IMR-90 (cell line): ENCODE results near the gene TNS2. TPM values are rescaled to one million over a fixed set of nuclear protein-coding genes. Genes with fewer than 3 reads are reported as not detected.

Experiments
- ATAC-seq: fragments of 200-7000 bp; cut with Tn5 transposase; 2 replicates; pipeline ENCODE4 v1.9.1; 2020; ENCODE audit warnings: low read depth, mild to moderate bottlenecking, moderate library complexity
- BruUV-seq: library from RNA; stranded (reverse); fragments of 400-500 nt; replicated peaks from 2 replicates; lab custom pipeline; 2021; lab: Mats Ljungman, UMichigan
- CTCF ChIA-PET: fragments of 300-600 bp; formaldehyde crosslinking; extraction: SDS; loops from one replicate; lab custom pipeline; 2021; ENCODE audit warnings: antibody characterized with exemption; lab: Yijun Ruan, JAX
- POLR2A ChIA-PET: fragments of 300-600 bp; sonication (Branson Sonifier 250); formaldehyde crosslinking; loops from one replicate; lab custom pipeline; 2022; ENCODE audit warnings: antibody characterized with exemption; ENCODE audit not compliant: unreplicated experiment; lab: Charles Lee
- DNase-seq: peaks from one replicate; pipeline ENCODE4 v3.0.0; 2013
- H2AFZ ChIP-seq: replicated peaks from 2 replicates; pipeline ENCODE3; 2013; ENCODE audit warnings: low read length, mild to moderate bottlenecking; ENCODE audit not compliant: poor library complexity
- H2AK5ac ChIP-seq: 2 replicates; pipeline ENCODE4 v1.6.1; 2013; ENCODE audit warnings: low read depth, low read length, inconsistent platforms
- H2AK9ac ChIP-seq: replicated peaks from 2 replicates; pipeline ENCODE3; 2013; ENCODE audit warnings: mild to moderate bottlenecking, low read depth, low read length, moderate library complexity; ENCODE audit not compliant: poor library complexity
- H2BK120ac ChIP-seq: 2 replicates; pipeline ENCODE4 v1.6.1; 2013; ENCODE audit warnings: low read depth, low read length, inconsistent platforms
- H2BK15ac ChIP-seq: 3 replicates; pipeline ENCODE4 v1.6.1; 2013; ENCODE audit warnings: low read depth, low read length, inconsistent platforms
- H2BK20ac ChIP-seq: 2 replicates; pipeline ENCODE4 v1.6.1; 2013; ENCODE audit warnings: low read depth, mild to moderate bottlenecking, inconsistent platforms, low read length, moderate library complexity
- H2BK5ac ChIP-seq: 2 replicates; pipeline ENCODE4 v1.6.1; 2013; ENCODE audit warnings: mild to moderate bottlenecking, low read depth, low read length, inconsistent platforms; ENCODE audit not compliant: poor library complexity, severe bottlenecking
- H3K14ac ChIP-seq: replicated peaks from 2 replicates; pipeline ENCODE4 v1.6.1; 2013; ENCODE audit warnings: low read depth, low read length, inconsistent platforms
- H3K18ac ChIP-seq: 2 replicates; pipeline ENCODE4 v1.6.1; 2013; ENCODE audit warnings: low read depth, low read length, control low read depth
- H3K23ac ChIP-seq: 2 replicates; pipeline ENCODE4 v1.6.1; 2013; ENCODE audit warnings: low read depth, low read length, inconsistent platforms
- H3K27ac ChIP-seq: 2 replicates; pipeline ENCODE4 v1.5.1; 2013; ENCODE audit warnings: mild to moderate bottlenecking, control low read depth, low read length; ENCODE audit not compliant: insufficient read depth
- H3K27me3 ChIP-seq: 2 replicates; pipeline ENCODE4 v1.6.1; 2013; ENCODE audit warnings: low read length; ENCODE audit not compliant: control insufficient read depth, insufficient read depth
- H3K36me3 ChIP-seq: 2 replicates; pipeline ENCODE4 v1.6.1; 2013; ENCODE audit warnings: low read length, mixed read lengths; ENCODE audit not compliant: control insufficient read depth, insufficient read depth
- H3K4ac ChIP-seq: 2 replicates; pipeline ENCODE4 v1.6.1; 2013; ENCODE audit warnings: low read depth, low read length, inconsistent platforms
- H3K4me1 ChIP-seq: 2 replicates; pipeline ENCODE4 v1.6.1; 2013; ENCODE audit warnings: low read length, mixed read lengths; ENCODE audit not compliant: control insufficient read depth, insufficient read depth
- H3K4me2 ChIP-seq: 2 replicates; pipeline ENCODE4 v1.6.1; 2013; ENCODE audit warnings: low read depth, mild to moderate bottlenecking, control low read depth, low read length, moderate library complexity
- H3K4me3 ChIP-seq: 2 replicates; pipeline ENCODE4 v1.5.1; 2013; ENCODE audit warnings: low read depth, mild to moderate bottlenecking, control low read depth, low read length, moderate library complexity; ENCODE audit not compliant: insufficient read depth
- H3K56ac ChIP-seq: 2 replicates; pipeline ENCODE4 v1.6.1; 2013; ENCODE audit warnings: low read length, inconsistent platforms; ENCODE audit not compliant: insufficient read depth; ENCODE audit errors: extremely low read depth
- H3K79me1 ChIP-seq, 2 experiments: 2 replicates each; pipeline ENCODE4 v1.6.1; 2013; ENCODE audit warnings: low read length in 2 of 2, inconsistent platforms in 1 of 2, low read depth in 1 of 2
- H3K9ac ChIP-seq: 2 replicates; pipeline ENCODE4 v1.6.1; 2013; ENCODE audit warnings: low read depth, low read length, control low read depth
- H3K9me1 ChIP-seq: 2 replicates; pipeline ENCODE4 v1.6.1; 2013; ENCODE audit warnings: low read length, inconsistent platforms; ENCODE audit not compliant: insufficient read depth
- H3K9me3 ChIP-seq: 2 replicates; pipeline ENCODE4 v1.6.1; 2013; ENCODE audit warnings: low read length; ENCODE audit not compliant: control insufficient read depth, insufficient read depth
- H4K20me1 ChIP-seq: 2 replicates; pipeline ENCODE4 v1.6.1; 2013; ENCODE audit warnings: low read length, inconsistent platforms; ENCODE audit not compliant: insufficient read depth
- H4K5ac ChIP-seq: 2 replicates; pipeline ENCODE4 v1.6.1; 2013; ENCODE audit warnings: mild to moderate bottlenecking, low read depth, low read length, control low read depth
- H4K8ac ChIP-seq, 2 experiments: 2 replicates each; pipeline ENCODE4 v1.6.1; 2013; ENCODE audit warnings: low read depth in 2 of 2, low read length in 2 of 2, control low read depth in 1 of 2, inconsistent platforms in 1 of 2
- H4K91ac ChIP-seq: 2 replicates; pipeline ENCODE4 v1.6.1; 2013; ENCODE audit warnings: low read depth, low read length, inconsistent platforms; ENCODE audit not compliant: insufficient read depth
- FOS ChIP-seq: fragments of 150-350 bp; IDR thresholded peaks from 2 replicates; pipeline ENCODE4 v1.6.1; 2016; ENCODE audit warnings: low read depth, low read length
- MAZ ChIP-seq: IDR thresholded peaks from 2 replicates; pipeline ENCODE4 v1.6.1; 2012; ENCODE audit warnings: low read depth, mild to moderate bottlenecking, low read length, improper control_type of control experiment, moderate library complexity, borderline replicate concordance
- MXI1 ChIP-seq: IDR thresholded peaks from 2 replicates; pipeline ENCODE4 v1.6.1; 2012; ENCODE audit warnings: low read depth, mild to moderate bottlenecking, low read length, moderate library complexity, borderline replicate concordance
- NFE2L2 ChIP-seq: fragments of 150-350 bp; IDR thresholded peaks from 2 replicates; pipeline ENCODE4 v1.6.1; 2016; ENCODE audit warnings: low read depth, mild to moderate bottlenecking, low read length
- WGBS, 2 experiments: methylation state at CpG; one replicate each; pipeline versions ENCODE4 v1.1.5 to v1.1.7; 2013; ENCODE audit warnings: missing lambda C conversion rate in 2 of 2; ENCODE audit not compliant: insufficient read length in 1 of 2; ENCODE audit errors: extremely low coverage in 2 of 2; 5-methylcytosine and 5-hydroxymethylcytosine counted together
- dilution Hi-C: fragments of 300-500 bp; cut with HindIII; formaldehyde crosslinking; loops from one replicate; pipeline ENCODE4 v1.14.3; 2018; ENCODE audit warnings: low sequenced_read_pairs; ENCODE audit not compliant: unreplicated experiment
- in situ Hi-C: fragments of 300-500 bp; cut with MboI; formaldehyde crosslinking; loops from 3 replicates; pipeline ENCODE4 v1.14.3; 2019; ENCODE audit warnings: low sequenced_read_pairs, inconsistent platforms, mixed read lengths
- intact Hi-C: fragments of 100-400 bp; cut with micrococcal nuclease; formaldehyde crosslinking; loops from 2 replicates; pipeline ENCODE4 v1.10.0; 2022
- polyA plus RNA-seq, 3 experiments: library from polyadenylated mRNA; depleted of rRNA; stranded (reverse); fragments of >200 nt; gene quantifications; 2 replicates each; pipeline ENCODE4 v1.2.3, GENCODE V29; 2012; ENCODE audit warnings: low replicate concordance in 1 of 3
- total RNA-seq: library from RNA; depleted of rRNA; stranded (reverse); fragments of >200 nt; gene quantifications from 2 replicates; pipeline ENCODE4 v1.2.3, GENCODE V29; 2012

Gene TNS2
- total and polyA plus RNA-seq, 2 of the 4 experiments (the other 2 are of a cell fraction): 10.4 to 67.2 TPM

DNA sequence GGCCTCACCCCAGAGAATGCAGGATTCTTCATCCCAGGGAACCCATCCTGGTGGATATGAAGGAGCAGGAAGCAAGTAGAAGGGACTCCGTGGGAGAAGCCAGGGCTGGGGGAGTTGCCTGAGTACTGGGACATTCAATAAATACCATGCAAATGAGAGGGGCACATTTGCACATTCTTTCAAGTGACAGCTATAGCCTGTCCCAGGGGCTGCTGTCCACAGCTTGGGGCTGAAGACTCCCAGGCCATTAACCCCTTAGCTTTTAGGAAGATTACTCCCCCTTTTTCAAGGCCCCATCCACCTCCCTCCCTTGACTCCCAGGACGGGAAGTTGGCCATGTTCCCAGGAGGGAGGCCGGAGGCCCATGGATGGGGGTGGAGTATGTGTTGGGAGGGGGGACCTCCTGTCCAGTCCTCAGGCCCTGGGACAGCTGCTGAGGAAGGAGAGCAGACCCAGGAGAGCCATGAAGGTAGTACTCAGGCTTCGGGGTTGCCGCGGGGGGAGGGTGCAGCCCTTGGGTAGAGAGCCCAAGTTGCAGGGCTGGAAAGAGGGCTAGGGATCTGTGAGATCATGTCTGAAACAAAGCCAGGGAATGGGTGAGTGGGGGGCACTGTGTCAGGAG, 974 bp upstream of the TNS2 start:
- Histone ChIP-seq H3K27ac (peak overlapping the region; percentile 99), H2BK5ac (peak overlapping the region; percentile 99), H3K4me3 (peak overlapping the region; percentile 57), H3K4me1 (peaks cover 52% of the 10 kb centered on the region), H3K9me1 (peaks cover 35% of the 10 kb centered on the region), H2BK20ac (peak overlapping the region; percentile 93), H3K9ac (peak overlapping the region; percentile 87), H4K5ac (peak overlapping the region; percentile 98), H3K4me2 (peak overlapping the region; percentile 67), H2AK9ac (peak overlapping the region; percentile 100), H2BK15ac (peak overlapping the region; percentile 97), H4K20me1 (peaks cover 22% of the 10 kb centered on the region), H3K79me1 (peaks cover 15 to 83% of the 10 kb centered on the region in 2 experiments; a peak in 3 of 4 replicates), H3K9me3 (no peaks in the 10 kb centered on the region), H3K4ac (peak overlapping the region; percentile 100), H3K23ac (peak overlapping the region; percentile 80), H2AFZ (peak overlapping the region; percentile 90), H3K14ac (peak overlapping the region; percentile 98), H2AK5ac (peak overlapping the region; percentile 100), H3K36me3 (peaks cover 15% of the 10 kb centered on the region; the same call in 1 of the 2 replicates), H2BK120ac (peak overlapping the region; percentile 99), H4K91ac (peak overlapping the region; percentile 99), H4K8ac (peak overlapping the region; percentile 84 to 89), H3K27me3 (no peaks in the 10 kb centered on the region), H3K18ac (peak overlapping the region; percentile 96), H3K56ac (peak overlapping the region; percentile 87)
- DNase-seq: peak; percentile 62
- ChIA-PET POLR2A (interaction anchor here (0.5 to 2.1 kb wide), 2 partner anchors 30 to 131 kb away, joined by 4 to 7 read pairs; partner anchors contain the start of genes SPRYD3 and ZNF740), CTCF (interaction anchor here (0.5 to 2.4 kb wide), 3 partner anchors 50 to 149 kb away, joined by 5 to 6 read pairs (median 5); no protein-coding TSS in a partner anchor)
- no TSS peak for BruUV-seq
- intact Hi-C loops: no loop called here
- no peak for TF ChIP-seq NFE2L2
- peak; percentile 71; the same call in 1 of the 2 replicates for TF ChIP-seq MAZ
- TF ChIP-seq FOS: no peak
- TF ChIP-seq MXI1: no peak
- WGBS, 2 experiments: 0% methylated on average over 1 of the region's 6 CpGs; no CpG with 5 or more reads in 1 of the 2 experiments
- in situ Hi-C loops: no loop called here
- dilution Hi-C loops: no loop called here
- ATAC-seq: peak; percentile 0; the same call in 1 of the 2 replicates
